ENCODE measurements around the gene C19orf38.
"Not testable (repeated sequence)": the region's sequence is repeated elsewhere in the genome, so short reads cannot be mapped to it uniquely, and the experiment has no call there.

The C19orf38 gene

GRCh38 chr19:10823690-10824089 lies 24.5 kb upstream of the C19orf38 start:
- no peak for ATAC-seq
- DNase-seq: no peak

GRCh38 chr19:10826231-10826630 lies 22.0 kb upstream of the C19orf38 start:
- DNase-seq (no peak), ATAC-seq (no peak)

- ATAC-seq: no peak
Observed at GRCh38 chr19:10826846-10827245, 21.4 kb upstream of the C19orf38 start.

GRCh38 chr19:10828981-10829821 lies 19.0 kb upstream of the C19orf38 start:
- ATAC-seq (no peak), DNase-seq (no peak)

More at GRCh38 chr19:10826846-10827245, 21.4 kb upstream of the C19orf38 start:
- DNase-seq: no peak

- DNase-seq: no peak
- ATAC-seq: no peak
Observed at GRCh38 chr19:10829967-10830366, 18.2 kb upstream of the C19orf38 start.

- ATAC-seq: no peak
Observed at GRCh38 chr19:10830370-10830769, 17.8 kb upstream of the C19orf38 start.

GRCh38 chr19:10830931-10831779 lies 17.1 kb upstream of the C19orf38 start:
- no peak for DNase-seq
- ATAC-seq: no peak

More at GRCh38 chr19:10830370-10830769, 17.8 kb upstream of the C19orf38 start:
- no peak for DNase-seq

GRCh38 chr19:10831987-10832938 lies 16.0 kb upstream of the C19orf38 start:
- ATAC-seq (no peak), DNase-seq (no peak)

- ATAC-seq: no peak
Observed at GRCh38 chr19:10832939-10833296, 15.3 kb upstream of the C19orf38 start.

GRCh38 chr19:10835089-10835753 lies 13.0 kb upstream of the C19orf38 start:
- DNase-seq (no peak), ATAC-seq (no peak)

More at GRCh38 chr19:10832939-10833296, 15.3 kb upstream of the C19orf38 start:
- no peak for DNase-seq

GRCh38 chr19:10835754-10836478 lies 12.3 kb upstream of the C19orf38 start, which contains the start of gene TMED1:
Gene TMED1, minus strand, starts transcription at chr19:10836212. Its CDS starts 21 bp downstream, at chr19:10836191.
- peak; percentile 99 for DNase-seq
- peak; percentile 91 for ATAC-seq

- peak; percentile 84 for DNase-seq
Observed at GRCh38 chr19:10836479-10837330, 11.5 kb upstream of the C19orf38 start.

GRCh38 chr19:10837649-10838048 lies 10.6 kb upstream of the C19orf38 start:
- DNase-seq, ATAC-seq: not testable (repeated sequence)

More at GRCh38 chr19:10836479-10837330, 11.5 kb upstream of the C19orf38 start:
- ATAC-seq: peak; percentile 41

GRCh38 chr19:10838377-10838776 lies 9.8 kb upstream of the C19orf38 start:
- ATAC-seq: no peak
- no peak for DNase-seq

- DNase-seq (no peak), ATAC-seq (no peak)
Observed at GRCh38 chr19:10839114-10840050, 8.8 kb upstream of the C19orf38 start.

GRCh38 chr19:10842788-10843187 lies 5.4 kb upstream of the C19orf38 start:
- DNase-seq (no peak), ATAC-seq (no peak)

GRCh38 chr19:10846500-10847202 lies 1.6 kb upstream of the C19orf38 start:
- DNase-seq (no peak), ATAC-seq (no peak)

GRCh38 chr19:10850631-10851030 lies 2.4 kb downstream of the C19orf38 start:
- no peak for ATAC-seq

More at GRCh38 chr19:10850631-10851030, 2.4 kb downstream of the C19orf38 start:
- no peak for DNase-seq

Data from stimulated activated naive CD8-positive, alpha-beta T cell treated with anti-CD3 and anti-CD28 coated beads, Interleukin-15, Interleukin-2, amounts not matched to agents 100 U/mL and 50 U/mL, for 24 hours (primary cell).